GM12878 (cell line): ENCODE data around the gene MAPKBP1. TPM values are rescaled to one million over a fixed set of nuclear protein-coding genes. Genes with fewer than 3 reads are reported as not detected.

Experiments used
- ATAC-seq: fragments of 200-7000 bp; cut with Tn5 transposase; 3 replicates; pipeline ENCODE4 v1.9.1; 2020; ENCODE audit warnings: mild to moderate bottlenecking, moderate library complexity
- BruUV-seq: library from RNA; stranded (reverse); fragments of 400-500 nt; replicated peaks from 2 replicates; lab custom pipeline; 2021; lab: Mats Ljungman, UMichigan
- CTCF ChIA-PET: fragments of 300-600 bp; sonication (Branson Sonifier 250); formaldehyde crosslinking; extraction: SDS; loops from one replicate; lab custom pipeline; 2021; ENCODE audit warnings: inconsistent platforms; lab: Yijun Ruan, JAX
- POLR2A ChIA-PET: fragments of 350-600 bp; formaldehyde crosslinking; extraction: SDS; loops from one replicate; lab custom pipeline; 2021; ENCODE audit warnings: inconsistent platforms; lab: Charles Lee
- RAD21 ChIA-PET: fragments of 300-600 bp; sonication (Branson Sonifier 250); formaldehyde crosslinking; loops from one replicate; lab custom pipeline; 2023; ENCODE audit warnings: antibody characterized with exemption; ENCODE audit not compliant: unreplicated experiment; lab: Charles Lee
- SMC1A ChIA-PET: fragments of 300-600 bp; sonication (Branson Sonifier 250); formaldehyde crosslinking; loops from one replicate; lab custom pipeline; 2023; ENCODE audit not compliant: unreplicated experiment, uncharacterized antibody; lab: Charles Lee
- DNase-seq: peaks from one replicate; pipeline ENCODE4 v3.0.0-alpha.2; 2011; ENCODE audit warnings: low read depth, low spot score
- FAIRE-seq: peaks from 3 replicates; lab custom pipeline; 2011; peaks lifted over from hg19 to GRCh38; lab: Jason Lieb, UNC
- H2AFZ ChIP-seq: 2 replicates; pipeline ENCODE4 v1.6.0; 2011; ENCODE audit warnings: low read depth, low read length, control low read depth; ENCODE audit not compliant: control insufficient read depth
- H3K27ac ChIP-seq: 2 replicates; pipeline ENCODE4 v1.5.1; 2011; ENCODE audit warnings: control low read depth; ENCODE audit not compliant: control insufficient read depth, insufficient read depth
- H3K27me3 ChIP-seq, 2 experiments: replicated peaks in 1 of 2; 2 replicates each; pipeline versions ENCODE4 v1.6.0 to v1.6.1; 2011; ENCODE audit warnings: low read length in 1 of 2; ENCODE audit not compliant: control insufficient read depth in 2 of 2, insufficient read depth in 2 of 2
- H3K36me3 ChIP-seq, 2 experiments: 2 replicates each; pipeline ENCODE4 v1.5.1; 2011; ENCODE audit warnings: low read length in 1 of 2; ENCODE audit not compliant: control insufficient read depth in 2 of 2, insufficient read depth in 2 of 2
- H3K4me1 ChIP-seq: 2 replicates; pipeline ENCODE4 v1.6.1; 2011; ENCODE audit warnings: mild to moderate bottlenecking, low read length, moderate library complexity, mixed read lengths; ENCODE audit not compliant: control insufficient read depth, insufficient read depth
- H3K4me2 ChIP-seq: 2 replicates; pipeline ENCODE4 v1.6.0; 2011; ENCODE audit warnings: control low read depth; ENCODE audit not compliant: control insufficient read depth, insufficient read depth
- H3K4me3 ChIP-seq: fragments of 200-600 bp; sonication (generic); 2 replicates; pipeline ENCODE4 v1.5.1; 2016
- H3K79me2 ChIP-seq: 2 replicates; pipeline ENCODE4 v1.6.0; 2011; ENCODE audit warnings: low read length; ENCODE audit not compliant: control insufficient read depth, insufficient read depth
- H3K9ac ChIP-seq: 2 replicates; pipeline ENCODE4 v1.8.0; 2011; ENCODE audit warnings: low read length, control low read depth, mixed read lengths; ENCODE audit not compliant: control insufficient read depth, insufficient read depth
- H3K9me3 ChIP-seq: replicated peaks from 3 replicates; pipeline ENCODE4 v1.5.1; 2011; ENCODE audit warnings: mild to moderate bottlenecking, low read length; ENCODE audit not compliant: control insufficient read depth, insufficient read depth
- H4K20me1 ChIP-seq: 2 replicates; pipeline ENCODE4 v1.6.0; 2011; ENCODE audit not compliant: control insufficient read depth, insufficient read depth
- ATF7 ChIP-seq: fragments of 450-650 bp; IDR thresholded peaks from 2 replicates; pipeline ENCODE4 v1.6.1; 2016; ENCODE audit warnings: low read depth, mild to moderate bottlenecking
- CEBPZ ChIP-seq: fragments of 150-350 bp; IDR thresholded peaks from 2 replicates; pipeline ENCODE4 v1.6.1; 2016; ENCODE audit warnings: low read depth, low read length
- CREM ChIP-seq: IDR thresholded peaks from 2 replicates; pipeline ENCODE4 v1.6.1; 2014; ENCODE audit warnings: antibody characterized with exemption, low read depth
- E4F1 ChIP-seq: fragments of 450-650 bp; IDR thresholded peaks from 2 replicates; pipeline ENCODE4 v1.6.1; 2018; ENCODE audit warnings: borderline replicate concordance, mild to moderate bottlenecking; ENCODE audit not compliant: partially characterized antibody
- GABPA ChIP-seq: IDR thresholded peaks from 2 replicates; pipeline ENCODE4 v1.6.1; 2014; ENCODE audit warnings: antibody characterized with exemption, low read depth, mild to moderate bottlenecking, inconsistent platforms
- IKZF2 ChIP-seq, 2 experiments: fragments of 450-650 bp; IDR thresholded peaks; 2 replicates each; pipeline ENCODE4 v1.6.1; 2017; ENCODE audit warnings: mild to moderate bottlenecking in 2 of 2, moderate library complexity in 2 of 2
- IRF5 ChIP-seq: fragments of 450-650 bp; IDR thresholded peaks from 2 replicates; pipeline ENCODE4 v1.6.1; 2017; ENCODE audit warnings: borderline replicate concordance
- LARP7 ChIP-seq: fragments of 450-650 bp; IDR thresholded peaks from 2 replicates; pipeline ENCODE4 v1.6.1; 2017; ENCODE audit warnings: mild to moderate bottlenecking
- MEF2B ChIP-seq: fragments of 450-650 bp; IDR thresholded peaks from 2 replicates; pipeline ENCODE4 v1.6.1; 2018; ENCODE audit warnings: mild to moderate bottlenecking, moderate library complexity; ENCODE audit not compliant: partially characterized antibody, poor library complexity, severe bottlenecking
- SMAD1 ChIP-seq: fragments of 450-650 bp; IDR thresholded peaks from 2 replicates; pipeline ENCODE4 v1.6.1; 2018; ENCODE audit warnings: mild to moderate bottlenecking, low read depth; ENCODE audit not compliant: partially characterized antibody
- SUZ12 ChIP-seq: fragments of 200-600 bp; sonication (generic); IDR thresholded peaks from one replicate; pipeline ENCODE4 v1.6.1; 2018; ENCODE audit warnings: antibody characterized with exemption, mild to moderate bottlenecking; ENCODE audit not compliant: unreplicated experiment
- TCF3 ChIP-seq: IDR thresholded peaks from 2 replicates; pipeline ENCODE4 v1.6.1; 2012; ENCODE audit warnings: low read depth, mild to moderate bottlenecking, low read length, borderline replicate concordance; ENCODE audit not compliant: insufficient read depth
- ZBTB33 ChIP-seq: fragments of 450-650 bp; IDR thresholded peaks from 2 replicates; pipeline ENCODE4 v1.6.1; 2017; ENCODE audit warnings: mild to moderate bottlenecking
- WGBS: methylation state at CpG from one replicate; pipeline ENCODE4 v1.1.6; 2016; ENCODE audit warnings: low lambda C conversion rate; ENCODE audit not compliant: insufficient replicate concordance, insufficient coverage; ENCODE audit errors: missing lambda C conversion rate; 5-methylcytosine and 5-hydroxymethylcytosine counted together
- in situ Hi-C: fragments of 300-500 bp; cut with MboI; formaldehyde crosslinking; loops from 9 replicates; pipeline ENCODE4 v1.14.3; 2018; ENCODE audit warnings: mixed read lengths
- intact Hi-C: fragments of 100-400 bp; cut with micrococcal nuclease; formaldehyde crosslinking; loops from one replicate; pipeline ENCODE4 v1.14.2; 2022; ENCODE audit not compliant: unreplicated experiment
- polyA plus RNA-seq, 11 experiments: library from polyadenylated mRNA; depleted of rRNA in 4 of 11; unstranded in 6 of 11; stranded (reverse) in 5 of 11; fragments of >200 nt; fragmentation: Nextera tagmentation in 4 of 11; fragmentation: Illumina TruSeq in 1 of 11; extraction: Ambion mirVana in 4 of 11; extraction: Trizol in 1 of 11; gene quantifications; 1 replicate in 1 of 11; 2 replicates in 10 of 11; pipeline versions ENCODE4 v1.2.1 to v1.2.3, GENCODE V29; 2011 to 2016; ENCODE audit warnings: inconsistent platforms in 2 of 11, missing spikeins in 2 of 11, low read depth in 1 of 11
- total RNA-seq, 4 experiments: library from RNA; depleted of rRNA in 3 of 4; stranded (reverse); fragments of >200 nt in 3 of 4; fragmentation: Illumina TruSeq in 1 of 4; extraction: Trizol in 1 of 4; gene quantifications; 2 replicates each; pipeline versions ENCODE4 v1.2.1 to v1.2.3, GENCODE V29; 2013 to 2021

Gene MAPKBP1
- total and polyA plus RNA-seq, 10 of the 15 experiments (the other 5 are each of a cell fraction or from before 2014, with no cell fraction given) = 0.44 to 19.0 (median 7.3) TPM

GRCh38 chr15:41821831-41822230 is 47.5 kb downstream of the MAPKBP1 start:
- Histone ChIP-seq H3K27me3 (no peaks in the 10 kb centered on the region), H3K9ac (no peak overlapping the region), H3K79me2 (no peaks in the 10 kb centered on the region), H3K9me3 (no peaks in the 10 kb centered on the region), H4K20me1 (no peaks in the 10 kb centered on the region; the same call in 1 of the 2 replicates), H2AFZ (no peak overlapping the region), H3K36me3 (peaks cover 6 to 18% of the 10 kb centered on the region in 2 experiments; a peak in 3 of 4 replicates), H3K27ac (no peak overlapping the region), H3K4me3 (no peak overlapping the region), H3K4me2 (no peak overlapping the region), H3K4me1 (no peaks in the 10 kb centered on the region)
- in situ Hi-C loops (no loop called here), intact Hi-C loops (no loop called here)
- TF ChIP-seq SMAD1 = no peak
- TF ChIP-seq TCF3 = no peak
- no peak for TF ChIP-seq LARP7
- TF ChIP-seq CREM = no peak
- no peak for TF ChIP-seq CEBPZ
- no peak for TF ChIP-seq MEF2B
- TF ChIP-seq IKZF2 (IDR thresholded peaks at IDR 0.05) = no peak
- no peak for TF ChIP-seq ATF7
- TF ChIP-seq GABPA = no peak
- no peak for TF ChIP-seq IRF5
- no peak for TF ChIP-seq E4F1
- TF ChIP-seq ZBTB33 = no peak
- no peak for TF ChIP-seq SUZ12
- ATAC-seq = no peak
- no peak for FAIRE-seq
- WGBS = 100% methylated on average over 3 of the region's 4 CpGs
- DNase-seq = no peak
- no TSS peak for BruUV-seq
- CTCF ChIA-PET = interaction anchor here (2.4 kb wide), 1 partner anchor 11 kb away, joined by 6 read pairs; no protein-coding TSS in a partner anchor
- SMC1A ChIA-PET = no interaction called here
- POLR2A ChIA-PET = interaction anchor here (0.6 kb wide), 1 partner anchor 86 kb away, joined by 3 read pairs; no protein-coding TSS in a partner anchor
- RAD21 ChIA-PET = interaction anchor here (1.2 to 2.2 kb wide), 3 partner anchors 10 to 48 kb away, joined by 3 to 11 read pairs (median 4); partner anchors contain the start of gene MAPKBP1
